Left forelimb (tissue), 1 donor: ENCODE measurements around the gene ACTR3.

Experiments used
- DNase-seq: peaks from one replicate; pipeline ENCODE4 v3.0.0-alpha.2; 2018; ENCODE audit warnings: low spot score

Gene ACTR3

DNA sequence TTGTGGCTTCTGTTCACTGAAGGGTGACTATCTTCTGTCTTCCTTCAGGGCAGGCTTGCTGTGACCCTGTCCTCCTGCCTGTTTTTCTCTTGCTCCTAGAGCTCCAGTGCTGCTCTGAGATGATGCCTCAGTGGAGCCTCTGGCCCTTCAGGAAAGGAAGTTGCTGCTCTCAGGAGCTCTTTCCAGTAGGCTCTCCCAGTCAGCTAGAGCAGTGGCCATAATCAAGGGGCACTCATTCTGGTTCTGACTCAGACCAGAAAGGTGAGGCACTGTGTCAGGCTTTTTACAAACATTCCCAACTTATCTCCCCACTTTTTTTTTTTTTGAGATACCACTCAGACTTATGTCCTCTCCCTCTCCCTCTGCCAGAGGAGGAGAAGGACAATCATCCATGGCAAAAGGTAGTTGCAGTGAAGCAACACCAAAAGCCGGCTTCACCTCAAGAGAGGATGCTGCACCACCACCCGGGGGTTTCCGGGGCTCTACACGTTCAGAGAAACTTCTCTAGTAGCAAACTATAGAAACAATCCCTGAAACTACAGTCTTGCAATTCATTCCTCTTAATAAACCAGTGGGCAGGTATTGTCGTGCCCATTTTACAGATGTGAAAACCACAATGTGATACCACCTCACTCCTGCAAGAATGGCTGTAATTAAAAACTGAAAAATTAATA lies 115.4 kb downstream of the ACTR3 start:
- no peak for DNase-seq

DNA sequence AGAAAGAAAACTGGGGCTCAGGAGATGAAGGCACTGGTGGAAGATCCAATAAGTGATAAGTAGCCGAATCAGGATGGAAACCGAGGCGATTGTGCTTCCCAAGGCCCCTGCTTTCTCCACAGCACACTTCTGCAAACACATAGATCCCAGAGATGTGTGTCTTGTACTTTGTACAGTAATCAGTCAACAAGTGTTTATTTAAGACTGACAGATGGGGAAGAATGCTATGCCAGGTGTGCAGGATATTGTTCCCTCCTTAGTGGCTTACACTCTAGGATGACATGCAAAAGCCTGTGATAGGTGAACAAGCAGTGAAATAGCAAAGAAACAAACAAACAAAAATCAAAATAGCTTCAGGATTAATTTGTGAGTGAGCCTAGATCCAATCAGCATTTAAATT lies 116.6 kb downstream of the ACTR3 start:
- no peak for DNase-seq

DNA sequence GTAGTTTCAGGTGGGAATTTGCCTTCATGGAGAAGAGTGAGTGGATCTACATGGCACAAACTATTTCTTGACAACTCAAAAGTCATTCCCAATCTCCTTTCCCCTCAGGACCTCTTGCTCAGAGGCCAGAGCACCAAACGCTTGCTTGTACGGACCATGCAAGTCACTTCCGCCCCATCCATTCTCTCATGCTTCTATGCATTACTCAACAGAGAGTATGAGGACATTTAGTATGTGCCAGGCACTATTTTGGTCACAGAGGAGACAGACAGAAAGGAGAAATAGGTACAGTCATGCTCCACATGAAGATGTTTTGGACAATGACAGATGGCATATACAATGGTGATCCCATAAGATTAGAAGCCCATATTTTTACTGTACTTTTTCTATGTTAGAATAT lies 117.5 kb downstream of the ACTR3 start:
- DNase-seq = no peak

DNA sequence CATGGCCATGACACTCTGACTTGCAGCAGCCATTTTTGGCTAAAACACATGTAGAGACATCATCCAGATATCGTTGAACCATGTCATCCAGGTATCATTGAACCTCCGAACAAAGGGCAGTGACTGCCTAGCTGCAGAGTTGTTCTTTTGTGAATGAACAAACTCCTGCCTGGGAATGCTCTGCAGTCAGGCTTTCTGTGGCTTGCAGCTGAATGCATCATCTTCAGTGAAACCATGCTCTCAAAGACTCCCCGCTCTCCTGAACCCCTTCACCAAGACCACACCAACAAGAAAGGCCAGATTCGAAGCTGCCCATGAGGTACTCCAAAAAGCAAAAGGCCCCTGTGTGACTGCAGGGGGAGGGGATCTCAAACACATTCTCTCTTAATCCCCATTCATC lies 118.8 kb downstream of the ACTR3 start:
- no peak for DNase-seq

GRCh38 chr2:114009205-114009944 lies 119.5 kb downstream of the ACTR3 start:
- DNase-seq = no peak

- no peak for DNase-seq
These were observed 120.1 kb downstream of the ACTR3 start for GRCh38 chr2:114010001-114010400.

GRCh38 chr2:114011713-114012112 lies 121.8 kb downstream of the ACTR3 start:
- no peak for DNase-seq
